SKM-1 (cell line): ENCODE measurements around the gene L3MBTL4.

Experiments
- DNase-seq: peaks from one replicate; lab custom pipeline; 2025; ENCODE audit not compliant: unreplicated experiment; lab: John Stamatoyannopoulos, UW

L3MBTL4 gene

DNA sequence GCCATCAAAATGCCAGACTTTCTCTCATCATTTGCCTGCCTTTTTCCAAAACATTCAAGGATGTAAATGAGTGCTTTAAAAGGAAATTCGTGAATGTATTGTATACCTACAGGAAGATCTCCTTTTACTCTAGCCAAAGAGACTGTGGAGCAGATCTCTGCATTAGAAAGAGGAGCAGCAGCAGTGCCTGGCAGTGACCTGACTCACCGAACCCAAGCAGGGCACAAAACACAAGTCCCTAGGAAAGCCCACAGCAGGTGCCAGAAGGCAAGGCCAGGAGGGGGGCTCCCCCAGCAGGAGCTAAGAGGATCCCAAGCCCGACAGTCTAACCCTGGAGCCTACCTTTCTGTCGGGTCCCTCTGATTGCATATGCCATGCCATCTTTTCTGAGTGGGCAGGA, 47.9 kb downstream of the L3MBTL4 start:
- DNase-seq, result no peak

DNA sequence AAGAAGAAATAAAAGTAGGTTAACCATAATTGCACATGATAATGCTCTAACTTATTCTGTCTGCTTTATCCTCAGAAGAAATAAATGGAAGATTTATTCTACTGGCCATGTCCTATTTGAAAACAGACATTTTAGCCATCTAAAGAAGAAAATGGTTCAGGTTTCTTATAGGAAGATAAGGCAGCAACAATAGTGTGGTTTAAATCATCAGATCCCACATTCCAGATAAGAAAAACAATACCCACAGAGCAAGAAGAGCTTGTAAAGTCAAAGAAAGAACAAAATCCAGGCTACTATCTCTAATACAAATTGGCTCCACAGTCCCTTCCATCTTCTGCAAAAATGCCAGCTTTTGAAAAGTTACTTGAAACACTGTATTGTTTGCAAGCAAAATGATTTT, 49.3 kb downstream of the L3MBTL4 start:
- DNase-seq, result no peak

DNA sequence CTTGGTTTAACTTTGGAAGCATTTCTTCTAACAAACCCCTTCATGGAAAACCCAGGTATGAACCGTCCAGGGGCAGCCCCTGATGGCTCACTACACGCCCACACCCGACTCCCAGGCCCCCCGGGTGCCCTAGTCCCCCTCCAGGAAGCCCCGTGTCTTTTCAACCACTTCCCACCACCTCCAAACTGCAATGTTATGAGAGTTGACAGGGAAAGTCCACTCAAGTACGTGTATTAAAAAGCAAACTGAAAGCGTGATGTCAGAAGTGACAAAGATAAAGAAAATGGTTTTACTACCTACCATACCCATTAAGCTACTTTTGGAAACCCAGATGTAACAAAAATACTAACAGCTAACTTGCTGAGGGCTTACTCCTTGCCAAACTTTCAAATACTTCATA, 51.5 kb downstream of the L3MBTL4 start:
- DNase-seq, result no peak

DNA sequence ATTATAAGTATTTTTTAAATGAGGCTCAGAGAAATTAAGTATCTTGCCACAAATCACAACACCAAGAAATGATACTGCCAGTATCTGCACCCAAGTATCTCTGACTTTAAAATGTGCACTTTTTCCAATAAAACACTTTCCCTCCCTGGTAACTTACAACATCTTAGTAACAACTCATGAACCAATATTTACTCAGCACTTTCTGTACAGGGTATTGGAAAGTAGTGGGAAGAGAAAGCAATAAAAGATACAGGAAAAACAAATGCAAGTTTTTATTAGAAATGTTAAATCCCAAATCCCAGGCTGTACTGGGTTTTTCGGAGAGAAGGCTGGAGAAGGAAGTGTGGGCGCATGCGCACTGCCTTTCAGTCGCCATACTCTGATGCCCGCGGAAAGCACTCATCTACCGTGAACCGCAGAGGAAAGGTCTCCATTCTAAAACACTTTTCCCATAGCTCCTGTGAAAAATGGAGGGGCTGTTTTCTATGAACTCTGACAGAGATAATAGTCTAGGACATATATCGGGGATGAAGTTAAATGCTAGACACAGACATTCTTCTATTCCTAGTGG, 52.1 kb downstream of the L3MBTL4 start:
- DNase-seq, result no peak

GRCh38 chr18:6357668-6358067, 57.0 kb downstream of the L3MBTL4 start:
- DNase-seq, result no peak

DNA sequence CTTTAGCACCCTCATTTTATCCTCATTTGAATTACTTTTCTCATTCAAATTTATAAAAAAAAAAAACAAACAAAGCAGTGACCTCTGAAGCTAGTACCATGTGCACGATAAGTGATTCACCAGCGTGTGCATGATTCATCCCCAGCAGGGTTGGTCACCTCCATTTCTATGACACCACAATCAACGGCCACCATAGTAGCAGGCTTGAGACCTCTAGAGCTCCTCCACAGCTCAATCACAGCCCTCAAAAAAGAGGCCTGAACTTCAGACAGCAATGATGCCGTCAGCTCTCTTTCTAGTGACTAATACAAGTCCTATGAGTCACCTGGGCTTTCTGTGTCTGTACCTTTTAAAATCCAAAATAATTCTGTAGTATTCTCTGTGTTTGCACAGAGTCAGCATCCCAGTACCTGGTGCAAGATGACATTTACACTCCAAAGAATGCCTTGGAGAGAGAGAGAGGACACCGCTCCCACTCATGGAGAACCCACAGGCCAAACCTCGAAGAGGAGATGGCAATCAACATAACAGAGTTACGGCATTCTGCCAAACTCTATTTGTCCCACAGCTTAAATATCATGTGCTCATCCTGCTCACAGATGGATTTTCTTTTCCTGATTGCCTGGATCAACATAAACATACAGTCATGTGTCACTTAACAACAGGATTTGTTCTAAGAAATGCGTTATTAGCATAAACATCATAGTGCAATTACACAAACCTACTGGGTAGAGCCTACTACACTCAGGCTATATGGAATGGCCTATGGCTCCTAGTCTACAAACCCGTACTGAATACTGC, 58.7 kb downstream of the L3MBTL4 start:
- DNase-seq, result no peak

GRCh38 chr18:6352275-6352674, 62.4 kb downstream of the L3MBTL4 start:
- no peak for DNase-seq

DNA sequence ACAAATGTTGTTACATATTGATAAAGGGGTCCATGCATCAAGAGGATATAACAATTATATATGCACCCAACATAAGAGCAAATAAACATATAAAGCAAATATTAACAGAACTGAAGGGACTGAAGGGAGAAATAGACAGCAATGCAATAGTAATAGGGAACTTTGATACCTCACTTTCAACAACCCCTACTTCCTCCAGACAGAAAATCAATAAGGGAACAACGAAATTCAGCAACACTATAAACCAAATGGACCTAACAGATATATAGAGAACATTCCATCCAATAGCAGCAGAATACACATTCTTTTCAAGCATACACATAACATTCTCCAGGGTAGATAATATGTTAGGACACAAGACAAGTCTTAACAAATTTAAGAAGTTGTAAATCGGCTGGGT, 71.7 kb downstream of the L3MBTL4 start:
- DNase-seq, result no peak

GRCh38 chr18:6341709-6342108, 73.0 kb downstream of the L3MBTL4 start:
- DNase-seq, result no peak

DNA sequence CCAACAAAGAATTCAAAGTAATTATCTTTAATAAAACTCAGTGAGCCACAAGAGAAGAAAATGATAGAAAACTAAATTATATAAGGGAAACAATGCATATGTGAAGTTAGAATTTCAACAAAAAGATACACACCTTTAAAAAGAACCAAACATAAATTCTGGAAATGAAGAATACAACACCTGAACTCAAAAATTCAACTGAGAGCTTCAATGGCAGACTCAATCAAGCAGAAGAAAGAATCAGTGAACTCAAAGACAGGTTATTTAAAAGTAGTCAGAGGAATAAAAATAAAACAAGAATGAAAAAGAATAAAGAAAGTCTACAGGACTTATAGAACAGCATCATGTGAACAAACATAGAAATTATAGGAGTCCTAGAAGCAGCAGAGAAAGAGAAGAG, 73.4 kb downstream of the L3MBTL4 start:
- no peak for DNase-seq

- no peak for DNase-seq
These were observed 74.6 kb downstream of the L3MBTL4 start for GRCh38 chr18:6340121-6340520.

DNA sequence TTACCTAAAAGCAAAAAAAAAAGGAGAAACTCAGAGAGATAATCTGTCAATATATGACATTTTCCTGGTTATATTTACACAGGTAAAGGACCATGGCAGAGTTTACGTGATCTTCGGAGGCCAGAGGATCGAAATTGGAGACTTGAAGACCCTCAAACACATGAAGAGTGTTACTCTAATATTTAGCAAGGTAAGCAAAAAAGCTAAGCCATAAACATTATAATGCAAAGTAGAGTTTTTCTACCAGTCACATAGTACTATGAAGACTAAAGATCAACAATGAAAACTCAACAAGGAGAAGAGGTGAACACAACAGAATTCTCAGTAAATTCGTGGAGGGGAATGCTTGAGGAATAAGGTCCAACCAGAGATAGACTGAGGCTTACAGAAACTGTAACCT, 78.5 kb downstream of the L3MBTL4 start:
- no peak for DNase-seq

GRCh38 chr18:6333981-6334380, 80.7 kb downstream of the L3MBTL4 start:
- no peak for DNase-seq

DNA sequence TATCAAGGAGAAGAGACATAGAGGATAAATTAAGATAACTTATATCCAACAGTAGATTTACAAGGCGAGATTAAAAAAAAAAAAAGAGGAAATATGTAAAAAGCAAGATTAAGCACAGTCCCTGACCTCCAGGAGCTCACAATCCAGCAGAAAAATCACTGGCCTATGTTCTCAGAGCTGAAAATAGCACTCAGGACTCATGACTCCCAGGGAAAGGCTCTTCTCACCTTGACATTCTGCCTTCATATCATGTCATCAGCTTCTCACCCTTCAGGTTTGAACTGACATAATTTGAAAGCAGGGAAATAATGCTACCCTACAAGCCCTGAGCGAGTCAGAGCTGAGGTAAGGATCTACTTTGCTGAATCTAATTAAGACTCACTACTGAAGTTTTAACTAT, 82.8 kb downstream of the L3MBTL4 start:
- no peak for DNase-seq

- no peak for DNase-seq
These were observed 83.9 kb downstream of the L3MBTL4 start for GRCh38 chr18:6330786-6331185.

- no peak for DNase-seq
These were observed 86.1 kb downstream of the L3MBTL4 start for GRCh38 chr18:6328621-6329010.

GRCh38 chr18:6327895-6328620, 86.7 kb downstream of the L3MBTL4 start:
- DNase-seq, result no peak

- DNase-seq, result no peak
These were observed 87.2 kb downstream of the L3MBTL4 start for GRCh38 chr18:6327485-6327884.

DNA sequence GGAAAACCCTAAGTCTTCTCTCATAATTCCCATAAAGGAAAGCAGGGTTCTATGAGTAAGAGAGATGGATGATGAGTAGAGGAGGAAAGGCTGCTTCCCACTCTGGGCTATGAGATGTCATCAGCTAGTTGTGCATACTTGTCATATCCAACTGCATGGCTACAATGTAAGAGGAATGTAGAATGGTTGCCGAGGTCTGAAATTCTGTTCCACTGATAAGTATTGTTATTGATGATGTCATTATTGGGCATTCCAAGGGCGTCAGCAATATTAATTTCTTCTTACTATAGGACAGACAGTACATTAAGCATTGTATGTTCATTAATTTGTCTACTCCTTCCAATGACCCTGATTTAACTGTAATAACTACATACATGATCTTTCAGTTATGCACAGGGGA, 88.1 kb downstream of the L3MBTL4 start:
- DNase-seq, result no peak

DNA sequence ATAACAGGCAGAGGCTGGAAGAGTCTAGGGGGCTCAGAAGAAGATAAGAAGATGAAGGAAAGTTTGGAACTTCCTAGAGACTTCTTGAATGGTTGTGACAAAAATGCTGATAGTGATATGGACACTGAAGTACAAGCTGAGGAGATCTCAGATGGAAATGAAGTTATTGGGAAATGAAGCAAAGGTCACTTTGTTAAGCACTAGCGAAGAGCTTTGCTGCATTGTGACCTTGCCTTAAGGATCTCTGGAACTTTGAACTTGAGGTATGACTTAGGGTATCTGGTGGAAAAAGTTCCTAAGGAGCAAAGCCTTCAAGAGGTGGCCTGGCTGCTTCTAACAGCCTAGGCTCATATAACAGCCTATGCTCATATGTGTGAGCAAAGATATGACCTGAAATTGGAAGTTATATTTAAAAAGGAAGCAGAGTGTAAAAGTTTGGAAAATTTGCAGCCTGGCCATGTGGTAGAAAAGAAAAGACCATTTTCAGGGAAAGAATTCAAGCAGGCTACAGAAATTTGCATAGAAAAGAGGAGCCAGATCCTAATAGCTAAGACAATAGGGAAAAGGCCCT, 91.3 kb downstream of the L3MBTL4 start:
- DNase-seq, result no peak

- DNase-seq, result no peak
These were observed 99.0 kb downstream of the L3MBTL4 start for GRCh38 chr18:6315517-6316331.
